ENCODE data around the gene MCIDAS.

DNA sequence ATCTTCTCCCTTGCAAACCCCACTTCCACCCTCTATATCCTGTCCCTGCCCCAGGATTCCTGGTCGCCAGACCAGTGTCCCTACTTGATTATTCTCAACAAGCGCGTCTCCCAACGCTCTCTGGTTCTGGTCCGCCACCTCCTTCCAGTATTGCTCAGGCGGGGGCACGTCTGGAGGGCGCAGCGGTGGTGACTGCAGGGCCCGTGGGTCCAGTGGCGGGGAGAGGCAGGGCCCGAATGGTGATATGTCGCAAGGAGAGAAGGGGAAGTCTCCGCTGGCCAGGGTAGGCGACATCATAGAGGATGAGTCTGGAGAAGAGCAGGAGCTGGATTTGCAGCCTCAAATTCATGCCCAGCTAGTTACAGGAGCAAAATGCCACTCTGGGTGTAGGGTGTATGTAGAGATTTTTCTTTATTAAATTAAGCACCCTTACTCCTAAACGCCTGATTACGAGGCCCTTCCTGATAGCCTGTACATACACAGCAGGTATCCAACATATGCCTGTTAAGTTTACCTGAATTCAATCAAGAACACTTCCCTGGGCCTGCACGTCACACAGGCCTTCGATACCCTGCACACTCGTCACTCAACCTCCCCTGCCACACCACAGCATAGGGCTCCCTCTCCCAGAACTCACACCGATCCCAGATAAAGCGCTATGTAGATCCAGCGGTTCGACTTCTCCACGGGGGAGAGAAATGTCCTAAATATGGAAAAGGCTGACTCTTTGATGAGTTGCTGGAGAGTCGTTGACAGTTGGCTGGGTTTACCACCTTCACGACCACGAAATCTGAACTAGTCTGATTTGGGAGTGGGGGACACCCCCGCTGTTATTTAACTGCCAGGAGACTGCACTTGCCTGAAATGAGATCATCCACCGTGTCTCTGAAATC lies 4.8 kb downstream of the MCIDAS start:
- TF ChIP-seq, protein P1, sequence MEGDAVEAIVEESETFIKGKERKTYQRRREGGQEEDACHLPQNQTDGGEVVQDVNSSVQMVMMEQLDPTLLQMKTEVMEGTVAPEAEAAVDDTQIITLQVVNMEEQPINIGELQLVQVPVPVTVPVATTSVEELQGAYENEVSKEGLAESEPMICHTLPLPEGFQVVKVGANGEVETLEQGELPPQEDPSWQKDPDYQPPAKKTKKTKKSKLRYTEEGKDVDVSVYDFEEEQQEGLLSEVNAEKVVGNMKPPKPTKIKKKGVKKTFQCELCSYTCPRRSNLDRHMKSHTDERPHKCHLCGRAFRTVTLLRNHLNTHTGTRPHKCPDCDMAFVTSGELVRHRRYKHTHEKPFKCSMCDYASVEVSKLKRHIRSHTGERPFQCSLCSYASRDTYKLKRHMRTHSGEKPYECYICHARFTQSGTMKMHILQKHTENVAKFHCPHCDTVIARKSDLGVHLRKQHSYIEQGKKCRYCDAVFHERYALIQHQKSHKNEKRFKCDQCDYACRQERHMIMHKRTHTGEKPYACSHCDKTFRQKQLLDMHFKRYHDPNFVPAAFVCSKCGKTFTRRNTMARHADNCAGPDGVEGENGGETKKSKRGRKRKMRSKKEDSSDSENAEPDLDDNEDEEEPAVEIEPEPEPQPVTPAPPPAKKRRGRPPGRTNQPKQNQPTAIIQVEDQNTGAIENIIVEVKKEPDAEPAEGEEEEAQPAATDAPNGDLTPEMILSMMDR (conservative IDR thresholded peaks at IDR 0.05; ENCODE audit: low read depth, low read length): no peak
- TF ChIP-seq, protein P2, sequence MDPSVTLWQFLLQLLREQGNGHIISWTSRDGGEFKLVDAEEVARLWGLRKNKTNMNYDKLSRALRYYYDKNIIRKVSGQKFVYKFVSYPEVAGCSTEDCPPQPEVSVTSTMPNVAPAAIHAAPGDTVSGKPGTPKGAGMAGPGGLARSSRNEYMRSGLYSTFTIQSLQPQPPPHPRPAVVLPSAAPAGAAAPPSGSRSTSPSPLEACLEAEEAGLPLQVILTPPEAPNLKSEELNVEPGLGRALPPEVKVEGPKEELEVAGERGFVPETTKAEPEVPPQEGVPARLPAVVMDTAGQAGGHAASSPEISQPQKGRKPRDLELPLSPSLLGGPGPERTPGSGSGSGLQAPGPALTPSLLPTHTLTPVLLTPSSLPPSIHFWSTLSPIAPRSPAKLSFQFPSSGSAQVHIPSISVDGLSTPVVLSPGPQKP (IDR thresholded peaks at IDR 0.05; ENCODE audit: borderline replicate concordance, low read depth, low read length): no peak
- TF ChIP-seq POLR2A (IDR thresholded peaks at IDR 0.05; ENCODE audit: low read depth, low read length) (no peak), CEBPB (IDR thresholded peaks at IDR 0.05; ENCODE audit: low read depth, low read length) (no peak), SMC3 (IDR thresholded peaks at IDR 0.05; ENCODE audit: low read depth, low read length) (no peak), RAD21 (IDR thresholded peaks at IDR 0.05; ENCODE audit: low read length) (no peak), FOS (IDR thresholded peaks at IDR 0.05; ENCODE audit: low read depth, low read length) (no peak)

All from IMR-90 (cell line).